H1 (cell line): ENCODE measurements around the gene KMT5C. TPM values are rescaled to one million over a fixed set of nuclear protein-coding genes. Genes with fewer than 3 reads are reported as not detected.

Experiments used
- CTCF ChIA-PET: fragments of 300-600 bp; sonication (Branson Sonifier 250); formaldehyde crosslinking; loops from one replicate; lab custom pipeline; 2021; ENCODE audit not compliant: partially characterized antibody; lab: Charles Lee
- POLR2A ChIA-PET: fragments of 300-600 bp; sonication (Branson Sonifier 250); formaldehyde crosslinking; loops from one replicate; lab custom pipeline; 2021; ENCODE audit warnings: inconsistent platforms; ENCODE audit not compliant: partially characterized antibody; lab: Charles Lee
- DNase-seq, 2 experiments: peaks; one replicate each; pipeline versions ENCODE4 v3.0.0 to v3.0.0-alpha.2; 2010 to 2022; ENCODE audit warnings: low spot score in 2 of 2, low read depth in 1 of 2, mixed read lengths in 1 of 2
- FAIRE-seq: peaks from 2 replicates; lab custom pipeline; 2011; peaks lifted over from hg19 to GRCh38; lab: Jason Lieb, UNC
- H2AFZ ChIP-seq: 2 replicates; pipeline ENCODE4 v1.8.1; 2012; ENCODE audit warnings: low read length, inconsistent platforms
- H2AK5ac ChIP-seq: 2 replicates; pipeline ENCODE4 v1.6.1; 2013; ENCODE audit warnings: low read depth, low read length
- H2BK120ac ChIP-seq: replicated peaks from 2 replicates; pipeline ENCODE3; 2013; ENCODE audit warnings: low read depth, low read length, inconsistent platforms
- H2BK12ac ChIP-seq: 2 replicates; pipeline ENCODE4 v1.6.1; 2013; ENCODE audit warnings: low read depth, low read length
- H2BK15ac ChIP-seq: 2 replicates; pipeline ENCODE4 v1.6.1; 2013; ENCODE audit warnings: low read length
- H2BK20ac ChIP-seq: 2 replicates; pipeline ENCODE4 v1.6.1; 2013; ENCODE audit warnings: low read length
- H2BK5ac ChIP-seq: 2 replicates; pipeline ENCODE4 v1.6.1; 2013; ENCODE audit warnings: low read depth, low read length
- H3K14ac ChIP-seq: 2 replicates; pipeline ENCODE4 v1.6.1; 2013; ENCODE audit warnings: inconsistent platforms; ENCODE audit not compliant: insufficient read length
- H3K18ac ChIP-seq: 2 replicates; pipeline ENCODE4 v1.6.1; 2013; ENCODE audit warnings: low read length; ENCODE audit errors: extremely low read depth
- H3K23ac ChIP-seq: 2 replicates; pipeline ENCODE4 v1.6.1; 2013; ENCODE audit warnings: inconsistent platforms; ENCODE audit not compliant: insufficient read length
- H3K23me2 ChIP-seq: 2 replicates; pipeline ENCODE4 v1.6.1; 2013; ENCODE audit warnings: low read depth, low read length
- H3K27ac ChIP-seq: 2 replicates; pipeline ENCODE4 v1.6.1; 2011; ENCODE audit warnings: low read depth, low read length, inconsistent platforms
- H3K27me3 ChIP-seq, 4 experiments: replicated peaks in 1 of 4; 1 replicate in 1 of 4; 2 replicates in 3 of 4; pipeline versions ENCODE4 v1.6.1 to v1.8.1; 2011 to 2013; ENCODE audit warnings: low read length in 3 of 4, mild to moderate bottlenecking in 3 of 4, inconsistent platforms in 2 of 4, mixed read lengths in 2 of 4, moderate library complexity in 1 of 4; ENCODE audit not compliant: control insufficient read depth in 3 of 4, insufficient read depth in 3 of 4; ENCODE audit errors: extremely low read depth in 1 of 4
- H3K36me3 ChIP-seq, 4 experiments: 2 replicates each; pipeline versions ENCODE4 v1.6.1 to v1.8.1; 2011 to 2013; ENCODE audit warnings: mild to moderate bottlenecking in 4 of 4, low read length in 3 of 4, moderate library complexity in 2 of 4, control low read depth in 1 of 4, inconsistent platforms in 1 of 4; ENCODE audit not compliant: insufficient read depth in 4 of 4, control insufficient read depth in 2 of 4
- H3K4ac ChIP-seq: replicated peaks from 2 replicates; pipeline ENCODE3; 2013; ENCODE audit warnings: low read length, low read depth, mixed read lengths, inconsistent platforms; ENCODE audit not compliant: insufficient read length
- H3K4me1 ChIP-seq, 4 experiments: replicated peaks in 1 of 4; 1 replicate in 1 of 4; 2 replicates in 3 of 4; pipeline versions ENCODE4 v1.6.1 to v1.8.1; 2011 to 2013; ENCODE audit warnings: low read length in 3 of 4, inconsistent platforms in 2 of 4, mixed read lengths in 1 of 4; ENCODE audit not compliant: insufficient read depth in 4 of 4, control insufficient read depth in 3 of 4
- H3K4me2 ChIP-seq, 2 experiments: 2 replicates each; pipeline versions ENCODE4 v1.6.1 to v1.8.1; 2011 to 2013; ENCODE audit warnings: low read depth in 2 of 2, low read length in 2 of 2, control low read depth in 1 of 2, inconsistent platforms in 1 of 2, mild to moderate bottlenecking in 1 of 2; ENCODE audit not compliant: insufficient read depth in 1 of 2
- H3K4me3 ChIP-seq, 4 experiments: fragments of 200-600, 300-600 bp in 1 of 4; sonication (generic), shearing (Covaris generic), sonication (Bioruptor Twin) in 1 of 4; 2 replicates each; pipeline versions ENCODE4 v1.5.1 to v1.8.1; 2011 to 2016; ENCODE audit warnings: low read length in 4 of 4, low read depth in 3 of 4, control low read depth in 2 of 4, inconsistent platforms in 2 of 4, mild to moderate bottlenecking in 2 of 4, mixed read lengths in 1 of 4, moderate library complexity in 1 of 4; ENCODE audit not compliant: insufficient read depth in 2 of 4; ENCODE audit errors: extremely low read depth in 1 of 4
- H3K56ac ChIP-seq: replicated peaks from 2 replicates; pipeline ENCODE3; 2013; ENCODE audit warnings: low read depth, mild to moderate bottlenecking, mixed read lengths, low read length, inconsistent platforms; ENCODE audit not compliant: insufficient read length
- H3K79me1 ChIP-seq: 2 replicates; pipeline ENCODE4 v1.6.1; 2013; ENCODE audit warnings: low read depth, low read length, control low read depth
- H3K79me2 ChIP-seq, 2 experiments: 2 replicates each; pipeline versions ENCODE4 v1.6.1 to v1.8.1; 2012 to 2013; ENCODE audit warnings: low read length in 2 of 2, mild to moderate bottlenecking in 2 of 2, inconsistent platforms in 1 of 2; ENCODE audit not compliant: insufficient read depth in 2 of 2, control insufficient read depth in 1 of 2
- H3K9ac ChIP-seq, 4 experiments: replicated peaks in 1 of 4; 1 replicate in 1 of 4; 2 replicates in 3 of 4; pipeline versions ENCODE4 v1.6.1 to v1.8.1; 2011 to 2013; ENCODE audit warnings: low read depth in 3 of 4, low read length in 3 of 4, control low read depth in 2 of 4, mild to moderate bottlenecking in 2 of 4, moderate library complexity in 2 of 4, inconsistent platforms in 1 of 4; ENCODE audit errors: extremely low read depth in 1 of 4
- H3K9me3 ChIP-seq, 2 experiments: 2 replicates each; pipeline versions ENCODE4 v1.6.1 to v1.8.1; 2012 to 2013; ENCODE audit warnings: mild to moderate bottlenecking in 2 of 2, moderate library complexity in 2 of 2, control low read depth in 1 of 2, inconsistent platforms in 1 of 2, low read depth in 1 of 2, low read length in 1 of 2, mixed read lengths in 1 of 2; ENCODE audit not compliant: insufficient read depth in 2 of 2
- H4K20me1 ChIP-seq, 2 experiments: replicated peaks in 1 of 2; 2 replicates each; pipeline versions ENCODE3 to v1.8.1; 2011 to 2013; ENCODE audit warnings: inconsistent platforms in 2 of 2, low read length in 2 of 2, mild to moderate bottlenecking in 1 of 2; ENCODE audit not compliant: insufficient read depth in 2 of 2, control insufficient read depth in 1 of 2
- H4K5ac ChIP-seq: 2 replicates; pipeline ENCODE4 v1.6.1; 2013; ENCODE audit warnings: low read length, low read depth, mixed read lengths, inconsistent platforms; ENCODE audit not compliant: insufficient read length
- H4K8ac ChIP-seq: 2 replicates; pipeline ENCODE4 v1.8.0; 2013; ENCODE audit warnings: mild to moderate bottlenecking, moderate library complexity, low read length, inconsistent platforms; ENCODE audit not compliant: insufficient read depth; ENCODE audit errors: extremely low read depth
- H4K91ac ChIP-seq: replicated peaks from 2 replicates; pipeline ENCODE3; 2013; ENCODE audit warnings: low read length, mixed read lengths, inconsistent platforms; ENCODE audit not compliant: insufficient read length
- ATF3 ChIP-seq: IDR thresholded peaks from 2 replicates; pipeline ENCODE4 v1.6.1; 2011; ENCODE audit warnings: low read depth, mild to moderate bottlenecking, low read length; ENCODE audit not compliant: insufficient read depth
- CBX8 ChIP-seq: fragments of 300-800, 300-1000 bp; sonication (generic); IDR thresholded peaks from 2 replicates; pipeline ENCODE4 v1.7.1; 2016; ENCODE audit warnings: low read depth, low read length, borderline replicate concordance
- EP300 ChIP-seq, 2 experiments: IDR thresholded peaks; 1 replicate in 1 of 2; 2 replicates in 1 of 2; pipeline ENCODE4 v1.6.1; 2011 to 2012; ENCODE audit warnings: low read depth in 2 of 2, low read length in 2 of 2, mild to moderate bottlenecking in 2 of 2, borderline replicate concordance in 1 of 2, inconsistent platforms in 1 of 2, moderate library complexity in 1 of 2
- TAF1 ChIP-seq: IDR thresholded peaks from 2 replicates; pipeline ENCODE4 v1.6.1; 2011; ENCODE audit warnings: mild to moderate bottlenecking, low read depth, low read length
- TCF12 ChIP-seq: IDR thresholded peaks from 2 replicates; pipeline ENCODE4 v1.6.1; 2011; ENCODE audit warnings: low read depth, mild to moderate bottlenecking, low read length
- WGBS, 2 experiments: shearing (Covaris generic) in 1 of 2; methylation state at CpG; one replicate each; pipeline versions ENCODE4 v1.1.6 to v1.1.7; 2013 to 2015; ENCODE audit warnings: low lambda C conversion rate in 2 of 2, mixed read lengths in 2 of 2, inconsistent platforms in 1 of 2, low coverage in 1 of 2, missing lambda C conversion rate in 1 of 2; ENCODE audit not compliant: insufficient replicate concordance in 2 of 2, insufficient coverage in 1 of 2, insufficient read length in 1 of 2; ENCODE audit errors: extremely low coverage in 1 of 2, missing lambda C conversion rate in 1 of 2; 5-methylcytosine and 5-hydroxymethylcytosine counted together
- polyA plus RNA-seq, 7 experiments: library from polyadenylated mRNA; depleted of rRNA in 3 of 7; stranded (reverse) in 5 of 7; unstranded in 2 of 7; fragments of >200 nt in 5 of 7; fragments of 200-250 nt in 2 of 7; gene quantifications; 1 replicate in 5 of 7; 2 replicates in 1 of 7; 4 replicates in 1 of 7; pipeline versions ENCODE4 v1.2.1 to v1.2.3, GENCODE V29; 2011 to 2013; ENCODE audit warnings: missing spikeins in 2 of 7, mixed read lengths in 2 of 7
- total RNA-seq: library from RNA; stranded (reverse); fragmentation: NEBNext Ultra II Directional; extraction: Animal tissue kit (Norgen Biotek cat#: 25700); gene quantifications from 2 replicates; pipeline ENCODE4 v1.2.1, GENCODE V29; 2021

Gene KMT5C
- total and polyA plus RNA-seq, 2 of the 8 experiments (the other 6 are each of a cell fraction or from before 2014, with no cell fraction given), result 24.9 to 31.5 TPM

GRCh38 chr19:55362990-55363716 lies 23.5 kb downstream of the KMT5C start, which contains the start of gene GARIN5B:
Gene GARIN5B (minus strand): TSS chr19:55363260. CDS start chr19:55363066, 194 bp downstream.
- Histone ChIP-seq H2BK5ac (no peak within 1 kb of the TSS; the same call in 1 of the 2 replicates), H4K20me1 (no peaks in the 10 kb centered on the region), H2BK120ac (no peak within 1 kb of the TSS), H4K8ac (peak within 1 kb of the TSS; percentile 96), H4K91ac (no peak within 1 kb of the TSS), H3K18ac (no peak within 1 kb of the TSS; the same call in 1 of the 2 replicates), H2BK15ac (peak within 1 kb of the TSS; percentile 72; the same call in 1 of the 2 replicates), H3K4ac (no peak within 1 kb of the TSS), H3K4me1 (peaks cover 0 to 10% (median 8%) of the 10 kb centered on the region in 4 experiments; a peak in 6 of 7 replicates), H3K4me3 (no peak within 1 kb of the TSS), H2AK5ac (peak within 1 kb of the TSS; percentile 82; the same call in 1 of the 2 replicates), H3K27ac (no peak within 1 kb of the TSS), H4K5ac (peak within 1 kb of the TSS; percentile 31), H3K79me2 (no peaks in the 10 kb centered on the region), H3K9ac (no peak within 1 kb of the TSS), H3K36me3 (no peaks in the 10 kb centered on the region), H3K9me3 (no peaks in the 10 kb centered on the region), H2BK12ac (peak within 1 kb of the TSS; percentile 50; the same call in 1 of the 2 replicates), H3K79me1 (no peaks in the 10 kb centered on the region), H3K27me3 (peaks cover 0 to 12% (median 10%) of the 10 kb centered on the region in 4 experiments; a peak in 6 of 7 replicates), H2AFZ (no peak within 1 kb of the TSS), H3K14ac (no peak within 1 kb of the TSS), H2BK20ac (no peak within 1 kb of the TSS), H3K23me2 (no peaks in the 10 kb centered on the region), H3K23ac (no peak within 1 kb of the TSS), H3K4me2 (no peak within 1 kb of the TSS), H3K56ac (no peak within 1 kb of the TSS)
- FAIRE-seq (no peak), DNase-seq (no peak)
- POLR2A ChIA-PET, result interaction anchor here (0.6 to 3.8 kb wide), 11 partner anchors 10 to 44 kb away, joined by 3 to 16 read pairs (median 5); partner anchors contain the start of genes KMT5C and TMEM190
- CTCF ChIA-PET, result interaction anchor here (0.7 to 2.5 kb wide), 4 partner anchors 9 to 217 kb away, joined by 3 to 11 read pairs (median 4); no protein-coding TSS in a partner anchor
- TF ChIP-seq TAF1 (no peak), CBX8 (no peak), ATF3 (no peak), TCF12 (no peak), EP300 (IDR thresholded peaks at IDR 0.05; ENCODE audit: borderline replicate concordance in 1 of 2, low read depth in 2 of 2, low read length in 2 of 2) (no peak)
- 89% methylated on average over 22 of the region's 27 CpGs; no CpG with 5 or more reads in 1 of the 2 experiments for WGBS, 2 experiments
